Measurements from ENCODE around the gene NUDT10.
A peak's percentile ranks its signal among the peaks of the same experiment; 100 is the strongest.

- TF ChIP-seq CTCF (IDR thresholded peaks at IDR 0.05; ENCODE audit: low read depth, low read length, missing input control) (peak; percentile 55), MAX (IDR thresholded peaks at IDR 0.05) (no peak), TAF1 (conservative IDR thresholded peaks at IDR 0.05) (no peak), FOXA2 (IDR thresholded peaks at IDR 0.05) (no peak), YY1 (IDR thresholded peaks at IDR 0.05) (no peak), EGR1 (IDR thresholded peaks at IDR 0.05; ENCODE audit: low read depth in 2 of 2) (no peak), RAD21 (IDR thresholded peaks at IDR 0.05) (peak; percentile 68 to 81)
These were observed 4.0 kb downstream of the NUDT10 start for GRCh38 chrX:51336584-51336983.

All from liver (tissue), 3 donors.